Kidney (tissue), 14 donors: ENCODE data around the gene ECE2. TPM values are rescaled to one million over a fixed set of nuclear protein-coding genes. Genes with fewer than 3 reads are reported as not detected.

Experiments used
- DNase-seq, 5 donors: peaks; one replicate each; pipeline ENCODE4 v3.0.0-alpha.2; 2013 to 2020
- FAIRE-seq: peaks from 2 replicates; lab custom pipeline; 2012; peaks lifted over from hg19 to GRCh38; lab: Jason Lieb, UNC
- H3K27ac ChIP-seq, 2 donors: one replicate each; pipeline ENCODE4 v1.7.0; 2013; ENCODE audit warnings: low read depth in 2 of 2, low read length in 2 of 2, inconsistent platforms in 1 of 2
- H3K27me3 ChIP-seq: one replicate; pipeline ENCODE4 v1.7.1; 2013; ENCODE audit warnings: low read length, inconsistent platforms; ENCODE audit not compliant: control insufficient read depth, insufficient read depth
- H3K36me3 ChIP-seq, 3 donors: one replicate each; pipeline versions ENCODE4 v1.7.0 to v1.7.1; 2013; ENCODE audit warnings: low read length in 3 of 3, control low read depth in 1 of 3, inconsistent platforms in 1 of 3; ENCODE audit not compliant: insufficient read depth in 3 of 3, control insufficient read depth in 2 of 3
- H3K4me1 ChIP-seq, 3 donors: one replicate each; pipeline versions ENCODE4 v1.7.0 to v1.7.1; 2013; ENCODE audit warnings: low read length in 3 of 3, inconsistent platforms in 1 of 3, low read depth in 1 of 3; ENCODE audit not compliant: control insufficient read depth in 2 of 3, insufficient read depth in 2 of 3
- H3K4me3 ChIP-seq, 3 donors: one replicate each; pipeline versions ENCODE4 v1.7.0 to v1.8.1; 2013; ENCODE audit warnings: low read length in 3 of 3, control low read depth in 1 of 3, inconsistent platforms in 1 of 3
- H3K9ac ChIP-seq, 3 donors: one replicate each; pipeline versions ENCODE4 v1.7.0 to v1.7.1; 2013; ENCODE audit warnings: low read length in 3 of 3, control low read depth in 1 of 3, inconsistent platforms in 1 of 3
- H3K9me3 ChIP-seq, 3 donors: one replicate each; pipeline versions ENCODE4 v1.7.0 to v1.7.1; 2013; ENCODE audit warnings: low read length in 3 of 3, control low read depth in 1 of 3, inconsistent platforms in 1 of 3; ENCODE audit not compliant: control insufficient read depth in 2 of 3, insufficient read depth in 1 of 3
- intact Hi-C: fragments of 100-400 bp; cut with DNase I; formaldehyde crosslinking; loops from one replicate; pipeline ENCODE4 v1.11.1; 2022
- polyA plus RNA-seq: library from polyadenylated mRNA; stranded (reverse); fragments of 350-450 nt; fragmentation: Illumina TruSeq; extraction: RNeasy Lipid Tissue Mini Kit (QIAGEN cat#74804); gene quantifications from one replicate; pipeline ENCODE4 v1.2.3, GENCODE V29; 2014; ENCODE audit warnings: low read depth, low replicate concordance; ENCODE audit not compliant: insufficient read depth
- total RNA-seq: library from RNA; stranded (reverse); fragmentation: NEBNext Ultra II Directional; extraction: Animal tissue kit (Norgen Biotek cat#: 25700); gene quantifications from one replicate; pipeline ENCODE4 v1.2.1, GENCODE V29; 2021
- TF ChIP-seq, protein P1 (sequence below): IDR thresholded peaks from 3 replicates; pipeline ENCODE4 v1.5.1; 2012; ENCODE audit warnings: mild to moderate bottlenecking, moderate library complexity, borderline replicate concordance; ENCODE audit not compliant: insufficient read depth; ENCODE audit errors: extremely low read depth
- donor health status: control.
- donor health status: control.
- donor health status: control.
- donor health status: control.
- donor health status: control.
- donor health status: DM: yes; HTN: yes; CAD: no.
- donor health status: Normal renal cell carcinoma (clear cell type).

ECE2 gene
- total and polyA plus RNA-seq, 2 donors from 2014 or later = not detected

DNA sequence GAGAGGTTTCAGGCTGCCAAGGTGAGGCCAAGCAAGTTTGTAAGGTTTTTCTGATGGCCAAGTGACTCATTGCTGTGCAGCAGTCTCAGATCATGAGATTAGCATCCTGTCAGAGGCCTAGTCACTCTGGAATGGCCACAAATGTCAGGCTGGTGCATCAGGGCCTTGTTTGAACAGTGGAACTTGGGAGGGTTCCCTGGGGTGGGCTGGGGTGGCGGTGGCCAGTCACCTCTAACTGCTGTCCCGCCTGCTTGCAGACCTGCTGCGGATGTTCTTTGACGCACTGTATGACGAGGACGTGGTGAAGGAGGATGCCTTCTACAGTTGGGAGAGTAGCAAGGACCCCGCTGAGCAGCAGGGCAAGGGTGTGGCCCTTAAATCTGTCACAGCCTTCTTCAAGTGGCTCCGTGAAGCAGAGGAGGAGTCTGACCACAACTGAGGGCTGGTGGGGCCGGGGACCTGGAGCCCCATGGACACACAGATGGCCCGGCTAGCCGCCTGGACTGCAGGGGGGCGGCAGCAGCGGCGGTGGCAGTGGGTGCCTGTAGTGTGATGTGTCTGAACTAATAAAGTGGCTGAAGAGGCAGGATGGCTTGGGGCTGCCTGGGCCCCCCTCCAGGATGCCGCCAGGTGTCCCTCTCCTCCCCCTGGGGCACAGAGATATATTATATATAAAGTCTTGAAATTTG is 58.8 kb downstream of the ECE2 start:
- intact Hi-C loops = no loop called here
- H3K4me3 ChIP-seq = no peak overlapping the region
- no peaks in the 10 kb centered on the region for H3K9me3 ChIP-seq
- H3K9ac ChIP-seq = no peak overlapping the region
- H3K4me1 ChIP-seq = peaks cover 0 to 29% (median 11%) of the 10 kb centered on the region in 3 donors
- no peak for FAIRE-seq
- H3K36me3 ChIP-seq = peaks cover 18 to 47% (median 34%) of the 10 kb centered on the region in 3 donors
- H3K27ac ChIP-seq = peak overlapping the region; percentile 14 to 95
- TF ChIP-seq, protein P1, sequence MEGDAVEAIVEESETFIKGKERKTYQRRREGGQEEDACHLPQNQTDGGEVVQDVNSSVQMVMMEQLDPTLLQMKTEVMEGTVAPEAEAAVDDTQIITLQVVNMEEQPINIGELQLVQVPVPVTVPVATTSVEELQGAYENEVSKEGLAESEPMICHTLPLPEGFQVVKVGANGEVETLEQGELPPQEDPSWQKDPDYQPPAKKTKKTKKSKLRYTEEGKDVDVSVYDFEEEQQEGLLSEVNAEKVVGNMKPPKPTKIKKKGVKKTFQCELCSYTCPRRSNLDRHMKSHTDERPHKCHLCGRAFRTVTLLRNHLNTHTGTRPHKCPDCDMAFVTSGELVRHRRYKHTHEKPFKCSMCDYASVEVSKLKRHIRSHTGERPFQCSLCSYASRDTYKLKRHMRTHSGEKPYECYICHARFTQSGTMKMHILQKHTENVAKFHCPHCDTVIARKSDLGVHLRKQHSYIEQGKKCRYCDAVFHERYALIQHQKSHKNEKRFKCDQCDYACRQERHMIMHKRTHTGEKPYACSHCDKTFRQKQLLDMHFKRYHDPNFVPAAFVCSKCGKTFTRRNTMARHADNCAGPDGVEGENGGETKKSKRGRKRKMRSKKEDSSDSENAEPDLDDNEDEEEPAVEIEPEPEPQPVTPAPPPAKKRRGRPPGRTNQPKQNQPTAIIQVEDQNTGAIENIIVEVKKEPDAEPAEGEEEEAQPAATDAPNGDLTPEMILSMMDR = no peak
- H3K27me3 ChIP-seq = no peaks in the 10 kb centered on the region
- DNase-seq = peak in 1 of 5 donors; percentile 73

DNA sequence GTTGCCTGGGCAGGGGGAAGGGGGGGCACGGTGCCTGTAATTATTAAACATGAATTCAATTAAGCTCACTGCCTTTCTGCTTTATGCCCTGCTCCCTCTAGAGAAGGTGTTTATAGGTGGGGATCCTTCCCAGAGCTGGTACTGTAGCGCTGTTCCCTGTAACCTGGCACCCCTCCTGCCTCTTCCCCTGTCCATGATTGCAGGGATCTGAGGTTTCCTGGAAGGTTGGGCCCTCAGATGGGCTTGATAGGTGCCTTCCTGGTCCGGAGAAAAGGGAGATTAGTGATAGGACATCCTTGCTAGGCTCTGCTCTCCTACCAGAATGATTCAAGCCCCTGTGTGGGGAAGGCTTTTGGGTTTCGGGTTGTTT is 59.5 kb downstream of the ECE2 start:
- H3K9ac ChIP-seq = peak overlapping the region in 2 of 3 donors; percentile 29 to 78
- no peak for FAIRE-seq
- H3K4me1 ChIP-seq = peaks cover 0 to 29% (median 11%) of the 10 kb centered on the region in 3 donors
- H3K27ac ChIP-seq = peak overlapping the region; percentile 93 to 95
- no peaks in the 10 kb centered on the region for H3K9me3 ChIP-seq
- H3K36me3 ChIP-seq = peaks cover 18 to 43% (median 32%) of the 10 kb centered on the region in 3 donors
- H3K27me3 ChIP-seq = no peaks in the 10 kb centered on the region
- TF ChIP-seq, protein P1 = no peak
- DNase-seq = no peak
- H3K4me3 ChIP-seq = peak overlapping the region; percentile 15 to 84 (median 64)
- intact Hi-C loops = no loop called here

DNA sequence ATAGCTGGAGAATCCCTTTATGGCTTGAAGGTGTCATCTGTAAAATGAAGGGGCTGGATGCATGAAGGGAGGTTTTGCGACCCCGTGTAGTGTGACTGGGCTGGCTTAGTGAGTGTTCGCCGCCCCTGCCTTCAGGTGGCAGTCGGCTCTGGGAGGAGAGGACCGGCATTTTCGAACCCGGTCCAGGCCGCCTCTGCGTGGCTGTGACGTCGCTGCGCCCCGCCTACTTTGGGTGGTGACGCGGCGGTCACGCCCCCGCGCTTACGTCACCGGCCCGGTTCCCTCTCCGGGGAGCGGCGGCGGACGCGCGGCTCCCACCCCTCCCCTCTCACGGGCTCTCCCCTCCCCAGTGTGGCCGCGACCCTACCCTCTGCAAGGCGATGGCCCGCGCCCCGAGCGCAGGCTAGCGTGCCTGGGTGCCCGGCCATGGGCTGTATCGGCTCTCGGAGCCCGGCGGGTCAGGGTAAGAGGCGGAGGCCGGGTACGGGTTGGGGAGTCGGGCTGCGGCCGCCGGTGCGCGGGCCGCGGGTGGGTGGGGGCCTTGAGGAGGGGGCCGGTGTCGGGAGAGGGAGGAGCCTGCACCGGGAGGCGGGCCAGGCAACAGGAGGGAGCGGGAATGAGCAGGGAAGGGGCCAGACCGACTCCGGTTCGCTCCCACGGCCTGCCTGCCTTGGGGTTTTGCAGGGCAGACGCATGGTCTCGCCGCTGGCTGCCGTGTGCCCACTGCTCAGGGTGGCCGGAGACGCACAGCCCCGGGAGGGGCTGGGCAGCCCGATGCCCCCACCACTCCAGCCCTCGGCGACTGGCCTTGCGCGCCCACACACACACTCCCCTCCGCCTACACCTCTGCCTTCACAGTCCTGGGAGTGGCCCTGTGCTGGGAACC is 60.1 kb downstream of the ECE2 start:
- peak overlapping the region; percentile 64 to 84 (median 83) for H3K4me3 ChIP-seq
- peak; percentile 88 to 95 (median 91) for DNase-seq
- H3K4me1 ChIP-seq = peaks cover 0 to 29% (median 11%) of the 10 kb centered on the region in 3 donors
- no peak for FAIRE-seq
- no peaks in the 10 kb centered on the region for H3K27me3 ChIP-seq
- peak overlapping the region; percentile 93 to 95 for H3K27ac ChIP-seq
- H3K9me3 ChIP-seq = no peaks in the 10 kb centered on the region
- TF ChIP-seq, protein P1 = no peak
- peak overlapping the region; percentile 29 to 78 (median 77) for H3K9ac ChIP-seq
- peaks cover 18 to 42% (median 31%) of the 10 kb centered on the region in 3 donors for H3K36me3 ChIP-seq
- intact Hi-C loops = no loop called here
